PC-9 (cell line): ENCODE results near the gene PEPD. TPM values are rescaled to one million over a fixed set of nuclear protein-coding genes. Genes with fewer than 3 reads are reported as not detected.

Experiments used
- BruUV-seq: library from RNA; stranded (reverse); fragments of 400-500 nt; replicated peaks from 2 replicates; lab custom pipeline; 2021; lab: Mats Ljungman, UMichigan
- CTCF ChIA-PET: fragments of 300-600 bp; sonication (Branson Sonifier 250); formaldehyde crosslinking; loops from one replicate; lab custom pipeline; 2022; ENCODE audit warnings: antibody characterized with exemption; lab: Charles Lee
- POLR2A ChIA-PET: fragments of 300-600 bp; sonication (Branson Sonifier 250); formaldehyde crosslinking; loops from one replicate; lab custom pipeline; 2022; ENCODE audit warnings: antibody characterized with exemption; ENCODE audit not compliant: unreplicated experiment; lab: Charles Lee
- DNase-seq, 2 experiments: peaks; one replicate each; pipeline versions ENCODE4 v3.0.0 to v3.0.0-alpha.2; 2015 to 2022; ENCODE audit warnings: mixed read lengths in 1 of 2
- H2AFZ ChIP-seq: fragments of 200-600 bp; sonication (generic); 2 replicates; pipeline ENCODE4 v1.8.1; 2017; ENCODE audit warnings: antibody characterized with exemption
- H3F3A ChIP-seq: fragments of 200-600 bp; sonication (generic); 2 replicates; pipeline ENCODE4 v1.8.1; 2017; ENCODE audit warnings: antibody characterized with exemption, mild to moderate bottlenecking, low read depth; ENCODE audit not compliant: insufficient read depth
- H3K27ac ChIP-seq: fragments of 200-600 bp; sonication (generic); 2 replicates; pipeline ENCODE4 v1.6.1; 2016; ENCODE audit warnings: mixed run types
- H3K27me3 ChIP-seq: fragments of 200-600 bp; sonication (generic); 2 replicates; pipeline ENCODE4 v1.6.1; 2016; ENCODE audit warnings: low read depth, mixed run types; ENCODE audit not compliant: insufficient read depth
- H3K36me3 ChIP-seq: fragments of 200-600 bp; sonication (generic); 2 replicates; pipeline ENCODE4 v1.6.1; 2016; ENCODE audit warnings: low read depth, mixed run types
- H3K4me1 ChIP-seq: fragments of 200-600 bp; sonication (generic); replicated peaks from 2 replicates; pipeline ENCODE4 v1.6.1; 2016; ENCODE audit warnings: mixed run types; ENCODE audit not compliant: insufficient read depth
- H3K4me2 ChIP-seq: fragments of 200-600 bp; sonication (generic); 2 replicates; pipeline ENCODE4 v1.6.1; 2017; ENCODE audit warnings: mixed run types
- H3K4me3 ChIP-seq: fragments of 200-600 bp; sonication (generic); 2 replicates; pipeline ENCODE4 v1.6.1; 2016; ENCODE audit warnings: mixed run types
- H3K79me2 ChIP-seq: fragments of 200-600 bp; sonication (generic); 2 replicates; pipeline ENCODE4 v1.6.1; 2017; ENCODE audit warnings: low read depth, mixed run types
- H3K9me2 ChIP-seq: fragments of 200-600 bp; sonication (generic); 2 replicates; pipeline ENCODE4 v1.8.1; 2017; ENCODE audit warnings: mild to moderate bottlenecking; ENCODE audit not compliant: insufficient read depth
- H3K9me3 ChIP-seq: fragments of 200-600 bp; sonication (generic); 2 replicates; pipeline ENCODE4 v1.8.1; 2016; ENCODE audit warnings: low read depth; ENCODE audit not compliant: insufficient read depth
- H4K20me1 ChIP-seq: fragments of 200-600 bp; sonication (generic); 2 replicates; pipeline ENCODE4 v1.8.1; 2017; ENCODE audit not compliant: insufficient read depth
- EZH2 ChIP-seq: fragments of 200-600 bp; sonication (generic); IDR thresholded peaks from 2 replicates; pipeline ENCODE4 v1.8.0; 2017; ENCODE audit warnings: antibody characterized with exemption, low read depth
- intact Hi-C: fragments of 100-400 bp; cut with micrococcal nuclease; formaldehyde crosslinking; loops from one replicate; pipeline ENCODE4 v1.10.0; 2022; ENCODE audit not compliant: unreplicated experiment
- total RNA-seq: library from RNA; stranded (reverse); gene quantifications from 2 replicates; pipeline ENCODE4 v1.2.3, GENCODE V29; 2021
- TF ChIP-seq, protein P1 (sequence below): fragments of 200-600 bp; sonication (generic); conservative IDR thresholded peaks from 2 replicates; pipeline ENCODE4 v1.6.1; 2017; ENCODE audit warnings: mixed run types, antibody characterized with exemption, mild to moderate bottlenecking, moderate library complexity

PEPD gene
- total RNA-seq, 1 experiment from 2014 or later = 71.0 TPM

GRCh38 chr19:33448159-33448516, 73.5 kb downstream of the PEPD start:
- intact Hi-C loops = no loop called here
- ChIA-PET POLR2A (no interaction called here), CTCF (interaction anchor here (0.6 kb wide), 1 partner anchor 33 kb away, joined by 5 read pairs; no protein-coding TSS in a partner anchor)
- H3K36me3 ChIP-seq = no peaks in the 10 kb centered on the region
- no peak overlapping the region for H2AFZ ChIP-seq
- no peaks in the 10 kb centered on the region for H3K4me1 ChIP-seq
- H3K9me2 ChIP-seq = no peaks in the 10 kb centered on the region
- no peak overlapping the region for H3K4me3 ChIP-seq
- TF ChIP-seq, protein P1, sequence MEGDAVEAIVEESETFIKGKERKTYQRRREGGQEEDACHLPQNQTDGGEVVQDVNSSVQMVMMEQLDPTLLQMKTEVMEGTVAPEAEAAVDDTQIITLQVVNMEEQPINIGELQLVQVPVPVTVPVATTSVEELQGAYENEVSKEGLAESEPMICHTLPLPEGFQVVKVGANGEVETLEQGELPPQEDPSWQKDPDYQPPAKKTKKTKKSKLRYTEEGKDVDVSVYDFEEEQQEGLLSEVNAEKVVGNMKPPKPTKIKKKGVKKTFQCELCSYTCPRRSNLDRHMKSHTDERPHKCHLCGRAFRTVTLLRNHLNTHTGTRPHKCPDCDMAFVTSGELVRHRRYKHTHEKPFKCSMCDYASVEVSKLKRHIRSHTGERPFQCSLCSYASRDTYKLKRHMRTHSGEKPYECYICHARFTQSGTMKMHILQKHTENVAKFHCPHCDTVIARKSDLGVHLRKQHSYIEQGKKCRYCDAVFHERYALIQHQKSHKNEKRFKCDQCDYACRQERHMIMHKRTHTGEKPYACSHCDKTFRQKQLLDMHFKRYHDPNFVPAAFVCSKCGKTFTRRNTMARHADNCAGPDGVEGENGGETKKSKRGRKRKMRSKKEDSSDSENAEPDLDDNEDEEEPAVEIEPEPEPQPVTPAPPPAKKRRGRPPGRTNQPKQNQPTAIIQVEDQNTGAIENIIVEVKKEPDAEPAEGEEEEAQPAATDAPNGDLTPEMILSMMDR = no peak
- TF ChIP-seq EZH2 = no peak
- H3K4me2 ChIP-seq = no peak overlapping the region
- no peaks in the 10 kb centered on the region for H3F3A ChIP-seq
- DNase-seq = no peak
- H3K9me3 ChIP-seq = no peaks in the 10 kb centered on the region
- H3K27me3 ChIP-seq = no peaks in the 10 kb centered on the region
- H3K27ac ChIP-seq = no peak overlapping the region
- no peaks in the 10 kb centered on the region for H3K79me2 ChIP-seq
- no peaks in the 10 kb centered on the region for H4K20me1 ChIP-seq
- no TSS peak for BruUV-seq

DNA sequence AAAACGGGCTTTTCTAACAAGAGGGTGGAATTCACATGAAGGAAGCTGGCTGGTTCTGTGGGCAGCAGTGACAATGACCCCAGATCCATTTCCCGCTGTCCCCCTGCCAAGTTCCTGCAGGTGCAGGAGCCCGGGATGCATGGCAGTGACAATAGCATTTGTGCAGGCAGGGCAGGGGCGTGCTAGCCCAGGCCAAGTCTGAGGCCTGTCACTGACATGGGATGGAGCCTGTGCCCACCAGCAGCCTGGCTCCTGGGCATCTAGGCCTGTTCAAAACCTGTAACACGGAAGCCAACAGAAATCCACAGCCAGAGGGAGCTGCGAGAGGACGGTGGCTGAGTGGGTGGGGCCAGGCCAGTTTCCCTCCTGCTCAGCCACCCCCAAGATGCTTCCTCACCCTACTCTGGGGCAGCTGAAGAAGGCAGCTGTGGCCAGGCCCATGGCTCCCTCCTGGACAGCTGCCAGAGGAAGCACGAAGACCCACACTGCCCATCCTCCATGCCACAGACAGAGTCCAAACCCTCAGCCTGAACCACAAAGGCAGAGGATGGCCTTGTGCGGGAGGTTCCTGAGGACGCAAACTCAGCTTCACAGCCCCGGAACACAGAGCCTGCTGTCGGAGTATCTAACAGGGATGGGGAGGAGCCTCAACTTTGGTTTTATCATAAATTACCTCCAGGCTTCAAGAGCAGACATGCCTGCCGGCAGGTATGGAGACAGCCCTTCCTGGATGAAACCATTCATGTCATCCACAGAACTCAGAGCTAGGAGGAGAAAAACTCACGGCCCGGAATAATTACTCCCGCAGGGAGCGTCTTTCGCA, 74.0 kb downstream of the PEPD start:
- Histone ChIP-seq H3K4me1 (no peaks in the 10 kb centered on the region), H3K4me3 (no peak overlapping the region), H3K27me3 (no peaks in the 10 kb centered on the region), H4K20me1 (no peaks in the 10 kb centered on the region), H3F3A (no peaks in the 10 kb centered on the region), H3K79me2 (no peaks in the 10 kb centered on the region), H2AFZ (no peak overlapping the region), H3K9me3 (no peaks in the 10 kb centered on the region), H3K9me2 (no peaks in the 10 kb centered on the region), H3K36me3 (no peaks in the 10 kb centered on the region), H3K4me2 (no peak overlapping the region), H3K27ac (no peak overlapping the region)
- BruUV-seq = no TSS peak
- CTCF ChIA-PET = interaction anchor here (0.6 kb wide), 1 partner anchor 33 kb away, joined by 5 read pairs; no protein-coding TSS in a partner anchor
- POLR2A ChIA-PET = no interaction called here
- intact Hi-C loops = no loop called here
- TF ChIP-seq EZH2 = no peak
- TF ChIP-seq, protein P1 = no peak
- no peak for DNase-seq

DNA sequence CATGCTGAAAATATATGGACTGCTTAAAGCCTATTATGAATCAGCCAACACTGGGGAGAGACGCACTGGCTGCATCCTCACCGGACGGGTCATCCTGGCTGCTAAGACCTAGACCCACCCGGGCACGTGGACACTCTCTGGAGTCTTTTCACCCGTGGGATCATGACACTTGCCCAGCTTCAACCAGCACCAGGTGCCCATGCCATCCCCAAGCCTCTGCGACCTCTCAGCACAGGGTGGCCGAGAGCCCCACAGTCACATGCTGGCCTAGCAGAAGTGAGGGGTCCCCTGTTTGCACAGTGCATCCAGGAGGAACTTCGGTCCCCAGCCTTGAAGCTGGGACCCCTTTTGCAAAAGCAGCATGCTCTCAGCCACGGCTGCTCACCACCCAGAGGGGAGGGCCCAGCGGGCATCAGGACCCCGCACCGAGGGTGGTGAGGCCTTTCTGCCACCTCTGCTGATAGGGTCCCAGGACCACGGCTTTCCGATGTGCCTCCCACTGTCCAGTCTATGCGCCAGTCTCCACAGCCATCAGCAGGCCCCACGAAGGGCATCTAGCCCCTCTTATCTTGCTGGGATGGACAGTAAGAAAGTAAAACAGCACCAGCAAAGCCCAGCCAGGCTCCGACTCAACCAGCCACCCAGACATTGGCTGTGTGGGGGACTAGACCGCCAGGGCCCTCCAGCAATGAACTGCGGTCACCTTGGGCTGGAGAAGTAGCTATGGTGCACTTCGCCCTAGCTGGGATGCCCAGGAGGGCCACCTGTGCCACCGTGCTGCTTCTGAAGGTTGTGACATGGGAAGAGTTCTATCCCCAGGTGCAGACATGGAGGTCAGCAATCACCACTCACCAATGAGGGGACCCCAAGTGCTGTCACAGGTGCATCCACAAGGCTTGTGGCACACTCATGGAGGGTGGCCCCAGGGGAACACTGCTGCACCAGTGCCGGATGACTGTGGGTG, 75.0 kb downstream of the PEPD start:
- Histone ChIP-seq H4K20me1 (no peaks in the 10 kb centered on the region), H3K27ac (no peak overlapping the region), H3K9me2 (no peaks in the 10 kb centered on the region), H3K36me3 (no peaks in the 10 kb centered on the region), H3K4me3 (no peak overlapping the region), H3K4me1 (no peaks in the 10 kb centered on the region), H3K79me2 (no peaks in the 10 kb centered on the region), H3K27me3 (no peaks in the 10 kb centered on the region), H3K9me3 (no peaks in the 10 kb centered on the region), H3F3A (no peaks in the 10 kb centered on the region), H3K4me2 (no peak overlapping the region), H2AFZ (no peak overlapping the region)
- intact Hi-C loops = no loop called here
- ChIA-PET CTCF (no interaction called here), POLR2A (no interaction called here)
- BruUV-seq = no TSS peak
- DNase-seq = no peak
- TF ChIP-seq EZH2 = no peak
- TF ChIP-seq, protein P1 = no peak
